Lung (tissue), 16 donors: ENCODE results near the gene UBQLN4. TPM values are rescaled to one million over a fixed set of nuclear protein-coding genes. Genes with fewer than 3 reads are reported as not detected.
A peak's percentile ranks its signal among the peaks of the same experiment; 100 is the strongest.

ENCODE experiments used
- ATAC-seq: fragments of 200-7000 bp; cut with Tn5 transposase; one replicate; pipeline ENCODE4 v1.9.1; 2020; ENCODE audit warnings: moderate number of reproducible peaks; ENCODE audit not compliant: insufficient read depth, low FRiP score
- DNase-seq, 3 donors: peaks; one replicate each; pipeline ENCODE4 v3.0.0-alpha.2; 2013 to 2017
- H3K27ac ChIP-seq, 2 donors: one replicate each; pipeline ENCODE4 v1.5.1; 2013; ENCODE audit warnings: mild to moderate bottlenecking in 2 of 2, moderate library complexity in 2 of 2, control low read depth in 1 of 2, inconsistent platforms in 1 of 2, low read depth in 1 of 2, low read length in 1 of 2
- H3K27me3 ChIP-seq, 3 donors: one replicate each; pipeline ENCODE4 v1.5.1; 2013; ENCODE audit warnings: low read length in 2 of 3; ENCODE audit not compliant: control insufficient read depth in 3 of 3, insufficient read depth in 3 of 3
- H3K36me3 ChIP-seq, 4 donors: one replicate each; pipeline ENCODE4 v1.5.1; 2013; ENCODE audit warnings: low read length in 4 of 4, mild to moderate bottlenecking in 1 of 4, moderate library complexity in 1 of 4; ENCODE audit not compliant: control insufficient read depth in 4 of 4, insufficient read depth in 4 of 4
- H3K4me1 ChIP-seq, 5 donors: one replicate each; pipeline ENCODE4 v1.5.1; 2013; ENCODE audit warnings: low read length in 5 of 5, mild to moderate bottlenecking in 2 of 5, moderate library complexity in 1 of 5; ENCODE audit not compliant: control insufficient read depth in 5 of 5, insufficient read depth in 5 of 5
- H3K4me3 ChIP-seq: one replicate; pipeline ENCODE4 v1.5.1; 2013; ENCODE audit warnings: mild to moderate bottlenecking, control low read depth, moderate library complexity
- H3K9ac ChIP-seq, 2 donors: one replicate each; pipeline ENCODE4 v1.5.1; 2013; ENCODE audit warnings: low read length in 2 of 2, control low read depth in 1 of 2; ENCODE audit not compliant: insufficient read depth in 1 of 2
- H3K9me3 ChIP-seq, 4 donors: one replicate each; pipeline ENCODE4 v1.5.1; 2013; ENCODE audit warnings: low read length in 3 of 4, mild to moderate bottlenecking in 1 of 4, moderate library complexity in 1 of 4; ENCODE audit not compliant: control insufficient read depth in 4 of 4, insufficient read depth in 3 of 4
- CTCF ChIP-seq: IDR thresholded peaks from 2 replicates; pipeline ENCODE4 v1.5.1; 2012; ENCODE audit warnings: mild to moderate bottlenecking; ENCODE audit errors: control extremely low read depth, extremely low read depth
- WGBS, 2 donors: extraction: QIAGEN DNeasy Blood & Tissue Kit; methylation state at CpG; one replicate each; pipeline ENCODE4 v1.1.7; 2013; 5-methylcytosine and 5-hydroxymethylcytosine counted together
- long read RNA-seq, 5 donors: transcript quantifications; one replicate each; lab custom pipeline, GENCODE V29; 2026
- polyA plus RNA-seq, 2 donors: library from polyadenylated mRNA; stranded (reverse); fragments of 200-250 nt; gene quantifications; one replicate each; pipeline ENCODE4 v1.2.1, GENCODE V29; 2013
- total RNA-seq, 2 donors: library from RNA; depleted of rRNA in 1 of 2; stranded (reverse); fragments of >200 nt in 1 of 2; gene quantifications; one replicate each; pipeline ENCODE4 v1.2.1, GENCODE V29; 2014 to 2021
- donor health status: control.
- donor health status: control.
- donor health status: Bipolar disorder and iron deficiency.
- donor health status: healthy.
- donor health status: DM: yes; HTN: yes; CAD: no.

The UBQLN4 gene
- total RNA-seq (10 to 100 TPM; 25.0 to 27.2 TPM), polyA plus RNA-seq (10 to 100 TPM; 16.2 to 20.8 TPM)
- long read RNA-seq, donor 1, transcript UBQLN4-201 (11 exons, 3,576 nt) = major isoform, 5 of 130 reads
- long read RNA-seq, donor 1, partial matches to known transcripts = 119 of 130 reads
- long read RNA-seq, donor 1, other reads (novel, unspliced or antisense) = 6 of 130 reads
- long read RNA-seq, donor 2, partial matches to known transcripts = 5 of 7 reads
- long read RNA-seq, donor 2, other reads (novel, unspliced or antisense) = 0 of 7 reads
- long read RNA-seq, donor 3, partial matches to known transcripts = 10 of 13 reads
- long read RNA-seq, donor 3, other reads (novel, unspliced or antisense) = 0 of 13 reads
- long read RNA-seq, donor 4, partial matches to known transcripts = 5 of 6 reads
- long read RNA-seq, donor 4, other reads (novel, unspliced or antisense) = 0 of 6 reads
- long read RNA-seq, donor 5, transcript UBQLN4-201 (11 exons, 3,576 nt) = major isoform, 7 of 77 reads
- long read RNA-seq, donor 5, partial matches to known transcripts = 70 of 77 reads
- long read RNA-seq, donor 5, other reads (novel, unspliced or antisense) = 0 of 77 reads

- ATAC-seq = peak; percentile 86
- TF ChIP-seq CTCF = no peak
These were observed at the start of gene UBQLN4 for GRCh38 chr1:156053768-156054499. Gene UBQLN4 (minus strand): TSS chr1:156053798. CDS start chr1:156053701, 97 bp downstream.

GRCh38 chr1:156102633-156103511 lies 49.3 kb upstream of the UBQLN4 start:
- peak in 2 of 3 donors; percentile 19 to 47 for DNase-seq
- no peaks in the 10 kb centered on the region for H3K9me3 ChIP-seq
- H3K27ac ChIP-seq = peak overlapping the region; percentile 24 to 97
- H3K27me3 ChIP-seq = no peaks in the 10 kb centered on the region
- peaks cover 14 to 61% (median 39%) of the 10 kb centered on the region in 5 donors for H3K4me1 ChIP-seq
- TF ChIP-seq CTCF = no peak
- ATAC-seq = no peak
- no peak overlapping the region for H3K9ac ChIP-seq
- peaks cover 0 to 4% (median 0%) of the 10 kb centered on the region in 4 donors for H3K36me3 ChIP-seq
- WGBS, 2 donors = 68 to 69% methylated on average over 16 of the region's 16 CpGs
- no peak overlapping the region for H3K4me3 ChIP-seq

More at GRCh38 chr1:156053768-156054499, at the start of gene UBQLN4:
- Histone ChIP-seq H3K9me3 (no peaks in the 10 kb centered on the region), H3K9ac (peak within 1 kb of the TSS; percentile 76 to 84), H3K4me3 (peak within 1 kb of the TSS; percentile 86), H3K36me3 (peaks cover 2 to 12% (median 5%) of the 10 kb centered on the region in 4 donors), H3K27ac (peak within 1 kb of the TSS; percentile 83 to 89), H3K27me3 (no peaks in the 10 kb centered on the region), H3K4me1 (peaks cover 4 to 8% (median 6%) of the 10 kb centered on the region in 5 donors)
- DNase-seq = peak; percentile 92 to 96 (median 95)
- WGBS, 2 donors = 0% methylated on average over 26 to 44 of the region's 49 CpGs

- WGBS, 2 donors = 65 to 81% methylated on average over 6 of the region's 6 CpGs
- H3K4me1 ChIP-seq = peaks cover 14 to 57% (median 39%) of the 10 kb centered on the region in 5 donors
- ATAC-seq (no peak), DNase-seq (peak in 1 of 3 donors; percentile 30)
- H3K9me3 ChIP-seq = no peaks in the 10 kb centered on the region
- H3K9ac ChIP-seq = no peak overlapping the region
- H3K36me3 ChIP-seq = peaks cover 0 to 4% (median 0%) of the 10 kb centered on the region in 4 donors
- no peak overlapping the region for H3K4me3 ChIP-seq
- TF ChIP-seq CTCF = no peak
- H3K27ac ChIP-seq = no peak overlapping the region
- H3K27me3 ChIP-seq = no peaks in the 10 kb centered on the region
These were observed 48.3 kb upstream of the UBQLN4 start for GRCh38 chr1:156101880-156102279.
